ENCODE results near the gene LRCOL1.

- no peak for TF ChIP-seq CTCF (IDR thresholded peaks at IDR 0.05)
- TF ChIP-seq POLR2A (IDR thresholded peaks at IDR 0.05), result no peak
Observed at GRCh38 chr12:132584429-132584828, 26.0 kb downstream of the LRCOL1 start.
